Hepatocyte (in vitro differentiated cells): ENCODE results near the gene LPP. TPM values are rescaled to one million over a fixed set of nuclear protein-coding genes. Genes with fewer than 3 reads are reported as not detected.

Source experiments
- DNase-seq: peaks from one replicate; pipeline ENCODE4 v3.0.0-alpha.2; 2016; ENCODE audit warnings: low spot score
- H2AFZ ChIP-seq: fragments of 200-600 bp; sonication (generic); 2 replicates; pipeline ENCODE4 v1.6.0; 2016; ENCODE audit warnings: antibody characterized with exemption, mild to moderate bottlenecking
- H3K27ac ChIP-seq: fragments of 200-600 bp; sonication (generic); 2 replicates; pipeline ENCODE4 v1.5.1; 2016; ENCODE audit warnings: mild to moderate bottlenecking
- H3K27me3 ChIP-seq: fragments of 200-600 bp; sonication (generic); 2 replicates; pipeline ENCODE4 v1.6.1; 2016
- H3K36me3 ChIP-seq: fragments of 200-600 bp; sonication (generic); replicated peaks from 2 replicates; pipeline ENCODE4 v1.5.1; 2016; ENCODE audit warnings: low read depth; ENCODE audit not compliant: insufficient read depth
- H3K4me1 ChIP-seq: fragments of 200-600 bp; sonication (generic); 2 replicates; pipeline ENCODE4 v1.5.1; 2016; ENCODE audit warnings: mild to moderate bottlenecking, moderate library complexity; ENCODE audit not compliant: insufficient read depth
- H3K4me2 ChIP-seq: fragments of 200-600 bp; sonication (generic); 2 replicates; pipeline ENCODE4 v1.6.0; 2016
- H3K4me3 ChIP-seq: fragments of 200-600 bp; sonication (generic); 2 replicates; pipeline ENCODE4 v1.5.1; 2016; ENCODE audit warnings: mild to moderate bottlenecking
- H3K79me2 ChIP-seq: fragments of 200-600 bp; sonication (generic); 2 replicates; pipeline ENCODE4 v1.6.0; 2017; ENCODE audit warnings: mild to moderate bottlenecking
- H3K9me2 ChIP-seq: fragments of 200-600 bp; sonication (generic); replicated peaks from 2 replicates; pipeline ENCODE4 v1.6.0; 2017; ENCODE audit warnings: mild to moderate bottlenecking; ENCODE audit not compliant: insufficient read depth
- H3K9me3 ChIP-seq: fragments of 200-600 bp; sonication (generic); 2 replicates; pipeline ENCODE4 v1.5.1; 2016; ENCODE audit warnings: low read depth, mild to moderate bottlenecking
- H4K20me1 ChIP-seq: fragments of 200-600 bp; sonication (generic); 2 replicates; pipeline ENCODE4 v1.6.0; 2016; ENCODE audit warnings: mild to moderate bottlenecking; ENCODE audit not compliant: insufficient read depth, poor library complexity, severe bottlenecking
- EZH2 ChIP-seq: fragments of 200-600 bp; sonication (generic); IDR thresholded peaks from 2 replicates; pipeline ENCODE4 v1.6.1; 2016; ENCODE audit warnings: antibody characterized with exemption, mild to moderate bottlenecking, borderline replicate concordance
- EZH2phosphoT487 ChIP-seq: fragments of 200-600 bp; sonication (generic); IDR thresholded peaks from one replicate; pipeline ENCODE4 v1.6.1; 2018; ENCODE audit warnings: antibody characterized with exemption, mild to moderate bottlenecking, low read depth, moderate library complexity; ENCODE audit not compliant: unreplicated experiment, severe bottlenecking
- WGBS: methylation state at CpG from one replicate; pipeline ENCODE4 v1.1.6; 2016; ENCODE audit warnings: low lambda C conversion rate; ENCODE audit errors: missing lambda C conversion rate; 5-methylcytosine and 5-hydroxymethylcytosine counted together
- polyA plus RNA-seq: library from polyadenylated mRNA; unstranded; fragments of >200 nt; fragmentation: Nextera tagmentation; extraction: Ambion mirVana; gene quantifications from 2 replicates; pipeline ENCODE4 v1.2.1, GENCODE V29; 2016
- total RNA-seq: library from RNA; depleted of rRNA; stranded (reverse); fragments of >200 nt; gene quantifications from 2 replicates; pipeline ENCODE4 v1.2.3, GENCODE V29; 2014
- TF ChIP-seq, protein P1 (sequence below): fragments of 200-600 bp; sonication (generic); IDR thresholded peaks from 2 replicates; pipeline ENCODE4 v1.5.1; 2016; ENCODE audit warnings: antibody characterized with exemption, mild to moderate bottlenecking; ENCODE audit not compliant: poor library complexity

LPP gene
- total and polyA plus RNA-seq, 2 experiments from 2014 or later = 53.2 to 73.8 TPM

- Histone ChIP-seq H3K27ac (peak overlapping the region; percentile 7), H3K4me2 (no peak overlapping the region), H4K20me1 (no peaks in the 10 kb centered on the region), H3K9me2 (no peaks in the 10 kb centered on the region), H3K27me3 (no peaks in the 10 kb centered on the region), H2AFZ (no peak overlapping the region), H3K79me2 (peaks cover 2% of the 10 kb centered on the region), H3K4me3 (no peak overlapping the region), H3K9me3 (no peaks in the 10 kb centered on the region), H3K36me3 (no peaks in the 10 kb centered on the region), H3K4me1 (peaks cover 11% of the 10 kb centered on the region)
- DNase-seq = no peak
- TF ChIP-seq, protein P1, sequence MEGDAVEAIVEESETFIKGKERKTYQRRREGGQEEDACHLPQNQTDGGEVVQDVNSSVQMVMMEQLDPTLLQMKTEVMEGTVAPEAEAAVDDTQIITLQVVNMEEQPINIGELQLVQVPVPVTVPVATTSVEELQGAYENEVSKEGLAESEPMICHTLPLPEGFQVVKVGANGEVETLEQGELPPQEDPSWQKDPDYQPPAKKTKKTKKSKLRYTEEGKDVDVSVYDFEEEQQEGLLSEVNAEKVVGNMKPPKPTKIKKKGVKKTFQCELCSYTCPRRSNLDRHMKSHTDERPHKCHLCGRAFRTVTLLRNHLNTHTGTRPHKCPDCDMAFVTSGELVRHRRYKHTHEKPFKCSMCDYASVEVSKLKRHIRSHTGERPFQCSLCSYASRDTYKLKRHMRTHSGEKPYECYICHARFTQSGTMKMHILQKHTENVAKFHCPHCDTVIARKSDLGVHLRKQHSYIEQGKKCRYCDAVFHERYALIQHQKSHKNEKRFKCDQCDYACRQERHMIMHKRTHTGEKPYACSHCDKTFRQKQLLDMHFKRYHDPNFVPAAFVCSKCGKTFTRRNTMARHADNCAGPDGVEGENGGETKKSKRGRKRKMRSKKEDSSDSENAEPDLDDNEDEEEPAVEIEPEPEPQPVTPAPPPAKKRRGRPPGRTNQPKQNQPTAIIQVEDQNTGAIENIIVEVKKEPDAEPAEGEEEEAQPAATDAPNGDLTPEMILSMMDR = no peak
- no peak for TF ChIP-seq EZH2phosphoT487
- TF ChIP-seq EZH2 = no peak
- WGBS = 72% methylated on average over 3 of the region's 3 CpGs
Observed at GRCh38 chr3:188817935-188818269, 663.9 kb downstream of the LPP start.

DNA sequence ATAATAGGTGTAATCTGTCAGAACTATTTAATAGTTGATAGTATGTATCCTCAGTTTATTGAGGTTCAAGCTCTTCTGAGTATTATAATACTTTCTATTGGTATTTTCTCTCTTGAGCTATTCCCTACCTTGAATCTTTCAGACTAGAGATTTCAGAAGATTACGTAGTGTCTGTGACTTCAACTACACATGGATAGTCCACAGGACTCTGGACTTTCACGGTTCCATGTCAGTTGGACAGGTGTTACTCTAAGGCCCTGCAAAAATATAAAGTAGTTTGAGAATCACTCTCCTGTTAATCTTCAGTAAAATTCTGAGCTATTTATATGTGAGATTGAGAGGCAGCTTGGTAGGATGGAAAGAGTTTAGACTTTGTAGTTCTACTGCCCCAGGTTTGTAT, 664.3 kb downstream of the LPP start:
- no peak for DNase-seq
- 100% methylated on average over 2 of the region's 2 CpGs for WGBS
- TF ChIP-seq, protein P1 = no peak
- TF ChIP-seq EZH2 (no peak), EZH2phosphoT487 (no peak)

GRCh38 chr3:188819939-188820338, 666.0 kb downstream of the LPP start:
- DNase-seq = no peak
- H3K79me2 ChIP-seq = peaks cover 2% of the 10 kb centered on the region
- H3K27me3 ChIP-seq = no peaks in the 10 kb centered on the region
- H2AFZ ChIP-seq = no peak overlapping the region
- H3K36me3 ChIP-seq = no peaks in the 10 kb centered on the region
- H4K20me1 ChIP-seq = no peaks in the 10 kb centered on the region
- H3K4me3 ChIP-seq = no peak overlapping the region
- 100% methylated on average over 1 of the region's 1 CpG for WGBS
- no peak overlapping the region for H3K27ac ChIP-seq
- H3K9me2 ChIP-seq = no peaks in the 10 kb centered on the region
- no peaks in the 10 kb centered on the region for H3K9me3 ChIP-seq
- H3K4me1 ChIP-seq = peaks cover 13% of the 10 kb centered on the region
- no peak overlapping the region for H3K4me2 ChIP-seq
- TF ChIP-seq EZH2phosphoT487 (no peak), EZH2 (no peak)
- TF ChIP-seq, protein P1 = no peak

More for the DNA sequence above, 664.3 kb downstream of the LPP start:
- Histone ChIP-seq H3K4me2 (no peak overlapping the region), H3K79me2 (peaks cover 2% of the 10 kb centered on the region), H3K4me3 (no peak overlapping the region), H3K9me3 (no peaks in the 10 kb centered on the region), H3K27ac (peak overlapping the region; percentile 7), H2AFZ (no peak overlapping the region), H3K9me2 (no peaks in the 10 kb centered on the region), H3K4me1 (peaks cover 13% of the 10 kb centered on the region), H3K27me3 (no peaks in the 10 kb centered on the region), H3K36me3 (no peaks in the 10 kb centered on the region), H4K20me1 (no peaks in the 10 kb centered on the region)

DNA sequence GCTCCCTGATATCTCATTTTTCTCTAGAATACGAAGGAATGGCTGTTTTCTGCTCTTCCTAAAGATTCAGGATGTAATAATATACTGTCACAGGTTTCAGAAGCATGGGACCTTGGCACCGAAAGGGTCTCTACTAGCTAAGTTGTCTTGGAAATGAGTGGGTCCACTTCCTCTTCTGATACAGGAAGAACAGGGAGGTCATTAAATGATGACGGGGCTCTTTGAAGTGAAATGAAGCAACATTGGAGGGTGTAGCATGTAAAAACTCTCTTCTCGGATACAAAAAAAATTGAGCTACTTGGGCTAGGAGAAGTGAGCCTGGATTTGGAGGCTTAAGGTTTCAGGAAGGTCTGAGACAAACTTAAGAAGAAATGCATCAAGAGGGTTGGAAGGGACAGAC, 668.0 kb downstream of the LPP start:
- Histone ChIP-seq H3K4me1 (peaks cover 13% of the 10 kb centered on the region), H3K4me2 (no peak overlapping the region), H3K4me3 (no peak overlapping the region), H4K20me1 (no peaks in the 10 kb centered on the region), H3K9me2 (no peaks in the 10 kb centered on the region), H2AFZ (no peak overlapping the region), H3K27me3 (no peaks in the 10 kb centered on the region), H3K27ac (no peak overlapping the region), H3K9me3 (no peaks in the 10 kb centered on the region), H3K79me2 (peaks cover 2% of the 10 kb centered on the region), H3K36me3 (no peaks in the 10 kb centered on the region)
- DNase-seq = no peak
- 89% methylated on average over 4 of the region's 4 CpGs for WGBS
- TF ChIP-seq, protein P1 = no peak
- TF ChIP-seq EZH2phosphoT487 (no peak), EZH2 (no peak)
